Keratinocyte (primary cell): ENCODE results near the gene PCBP2. TPM values are rescaled to one million over a fixed set of nuclear protein-coding genes. Genes with fewer than 3 reads are reported as not detected.

Experiments
- DNase-seq: peaks from one replicate; pipeline ENCODE4 v3.0.0-alpha.2; 2011; ENCODE audit warnings: low read depth, missing footprints, low spot score
- FAIRE-seq: peaks from 2 replicates; lab custom pipeline; 2011; peaks lifted over from hg19 to GRCh38; lab: Jason Lieb, UNC
- H2AFZ ChIP-seq: 2 replicates; pipeline ENCODE4 v1.6.0; 2012; ENCODE audit warnings: low read length, control low read depth, inconsistent platforms; ENCODE audit not compliant: control insufficient read depth
- H3K27ac ChIP-seq: 2 replicates; pipeline ENCODE4 v1.5.1; 2011; ENCODE audit warnings: low read length; ENCODE audit not compliant: control insufficient read depth, insufficient read depth
- H3K27me3 ChIP-seq: 3 replicates; pipeline ENCODE4 v1.6.0; 2011; ENCODE audit warnings: low read length; ENCODE audit not compliant: control insufficient read depth, insufficient read depth; ENCODE audit errors: extremely low read depth
- H3K36me3 ChIP-seq, 2 experiments: 2 replicates in 1 of 2; 3 replicates in 1 of 2; pipeline ENCODE4 v1.5.1; 2011; ENCODE audit warnings: low read length in 2 of 2, mild to moderate bottlenecking in 1 of 2; ENCODE audit not compliant: control insufficient read depth in 2 of 2, insufficient read depth in 2 of 2; ENCODE audit errors: extremely low read depth in 1 of 2
- H3K4me1 ChIP-seq: 3 replicates; pipeline ENCODE4 v1.5.1; 2011; ENCODE audit warnings: low read length; ENCODE audit not compliant: control insufficient read depth, insufficient read depth; ENCODE audit errors: extremely low read depth
- H3K4me2 ChIP-seq: 3 replicates; pipeline ENCODE4 v1.6.0; 2011; ENCODE audit warnings: low read depth, low read length; ENCODE audit not compliant: control insufficient read depth, insufficient read depth; ENCODE audit errors: extremely low read depth
- H3K4me3 ChIP-seq, 3 experiments: fragments of 200-600 bp in 1 of 3; sonication (generic) in 1 of 3; 2 replicates in 2 of 3; 3 replicates in 1 of 3; pipeline ENCODE4 v1.5.1; 2011 to 2016; ENCODE audit warnings: low read length in 3 of 3, mild to moderate bottlenecking in 3 of 3, control low read depth in 2 of 3, inconsistent platforms in 1 of 3, low read depth in 1 of 3, mixed read lengths in 1 of 3, mixed run types in 1 of 3, moderate library complexity in 1 of 3; ENCODE audit not compliant: control insufficient read depth in 2 of 3, insufficient read depth in 2 of 3; ENCODE audit errors: extremely low read depth in 1 of 3
- H3K79me2 ChIP-seq: 2 replicates; pipeline ENCODE4 v1.6.0; 2012; ENCODE audit warnings: low read length; ENCODE audit not compliant: control insufficient read depth, insufficient read depth
- H3K9ac ChIP-seq: 3 replicates; pipeline ENCODE4 v1.6.0; 2011; ENCODE audit warnings: low read length; ENCODE audit not compliant: control insufficient read depth, insufficient read depth; ENCODE audit errors: extremely low read depth
- H3K9me1 ChIP-seq: 3 replicates; pipeline ENCODE4 v1.6.0; 2011; ENCODE audit warnings: low read length; ENCODE audit not compliant: control insufficient read depth, insufficient read depth; ENCODE audit errors: extremely low read depth
- H3K9me3 ChIP-seq: 2 replicates; pipeline ENCODE4 v1.5.1; 2012; ENCODE audit warnings: low read depth, low read length; ENCODE audit not compliant: control insufficient read depth
- H4K20me1 ChIP-seq: 3 replicates; pipeline ENCODE4 v1.6.0; 2011; ENCODE audit warnings: low read length; ENCODE audit not compliant: control insufficient read depth, insufficient read depth; ENCODE audit errors: extremely low read depth
- EZH2 ChIP-seq: IDR thresholded peaks from one replicate; pipeline ENCODE4 v1.6.1; 2012; ENCODE audit warnings: inconsistent platforms, mild to moderate bottlenecking, low read length, moderate library complexity
- dilution Hi-C: fragments of 300-500 bp; cut with MboI; formaldehyde crosslinking; loops from one replicate; pipeline ENCODE4 v1.7.0; 2020; ENCODE audit warnings: low sequenced_read_pairs; ENCODE audit not compliant: extremely low pct_ligation_motif_present
- polyA plus RNA-seq, 5 experiments: library from polyadenylated mRNA; depleted of rRNA in 3 of 5; stranded (reverse) in 3 of 5; stranded (forward) in 1 of 5; unstranded in 1 of 5; fragments of >200 nt; gene quantifications; 1 replicate in 1 of 5; 2 replicates in 3 of 5; 3 replicates in 1 of 5; pipeline versions ENCODE4 v1.2.1 to v1.2.3, GENCODE V29; 2011 to 2012; ENCODE audit warnings: missing spikeins in 2 of 5, low read depth in 1 of 5, low replicate concordance in 1 of 5
- TF ChIP-seq, protein P1 (sequence below), 3 experiments: IDR thresholded peaks in 1 of 3; conservative IDR thresholded peaks in 1 of 3; optimal IDR thresholded peaks in 1 of 3; 2 replicates in 2 of 3; 3 replicates in 1 of 3; pipeline versions ENCODE3 to v1.5.1; 2011; ENCODE audit warnings: low read length in 3 of 3, mild to moderate bottlenecking in 3 of 3, moderate library complexity in 2 of 3, control low read depth in 1 of 3, inconsistent platforms in 1 of 3; ENCODE audit not compliant: insufficient read depth in 2 of 3; ENCODE audit errors: extremely low read depth in 1 of 3

PCBP2 gene
- polyA plus RNA-seq, 1 donor (not counting 4 experiments of a cell fraction or from before 2014, with no cell fraction given) = 238 TPM

DNA sequence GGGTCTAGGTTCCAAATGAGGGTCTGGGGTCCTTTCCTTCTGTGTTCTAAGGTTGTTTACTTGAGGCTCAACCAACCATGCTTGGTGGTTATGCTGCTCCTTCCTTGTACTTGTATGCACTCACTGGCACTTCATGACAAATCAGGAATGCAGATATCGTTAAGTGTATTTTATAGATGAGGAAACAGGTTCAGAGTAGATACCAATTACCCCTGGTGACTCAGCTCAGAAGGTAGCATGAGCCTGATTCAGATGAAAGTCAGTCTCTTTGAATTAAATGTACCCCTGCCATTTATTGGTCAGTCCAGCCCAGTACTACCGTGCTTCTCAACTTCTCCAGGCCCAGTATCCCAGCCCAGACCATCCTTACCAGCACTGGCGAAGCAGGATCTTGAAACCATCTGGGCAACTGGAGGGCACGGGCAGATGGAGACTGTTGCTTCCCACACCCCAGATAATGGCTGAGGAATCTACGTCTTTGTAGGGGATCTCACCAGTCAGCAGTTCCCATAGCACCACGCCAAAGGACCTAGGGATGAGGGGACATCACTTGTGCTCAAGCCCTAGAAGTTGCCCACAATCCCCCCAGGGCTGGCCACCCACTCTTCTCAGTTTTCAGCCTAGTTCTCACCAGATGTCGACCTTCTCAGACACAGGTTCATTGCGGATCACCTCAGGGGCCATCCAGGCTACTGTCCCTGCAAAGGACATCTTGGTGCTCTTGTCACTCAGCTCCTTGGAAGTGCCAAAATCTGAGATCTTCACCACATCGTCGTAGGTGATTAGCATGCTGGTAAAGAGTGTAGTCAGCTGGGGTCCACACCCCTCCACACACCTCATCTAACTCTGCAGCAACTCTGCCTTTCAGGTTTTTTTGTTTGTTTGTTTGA is 33.0 kb downstream of the PCBP2 start:
- no peak overlapping the region for H2AFZ ChIP-seq

DNA sequence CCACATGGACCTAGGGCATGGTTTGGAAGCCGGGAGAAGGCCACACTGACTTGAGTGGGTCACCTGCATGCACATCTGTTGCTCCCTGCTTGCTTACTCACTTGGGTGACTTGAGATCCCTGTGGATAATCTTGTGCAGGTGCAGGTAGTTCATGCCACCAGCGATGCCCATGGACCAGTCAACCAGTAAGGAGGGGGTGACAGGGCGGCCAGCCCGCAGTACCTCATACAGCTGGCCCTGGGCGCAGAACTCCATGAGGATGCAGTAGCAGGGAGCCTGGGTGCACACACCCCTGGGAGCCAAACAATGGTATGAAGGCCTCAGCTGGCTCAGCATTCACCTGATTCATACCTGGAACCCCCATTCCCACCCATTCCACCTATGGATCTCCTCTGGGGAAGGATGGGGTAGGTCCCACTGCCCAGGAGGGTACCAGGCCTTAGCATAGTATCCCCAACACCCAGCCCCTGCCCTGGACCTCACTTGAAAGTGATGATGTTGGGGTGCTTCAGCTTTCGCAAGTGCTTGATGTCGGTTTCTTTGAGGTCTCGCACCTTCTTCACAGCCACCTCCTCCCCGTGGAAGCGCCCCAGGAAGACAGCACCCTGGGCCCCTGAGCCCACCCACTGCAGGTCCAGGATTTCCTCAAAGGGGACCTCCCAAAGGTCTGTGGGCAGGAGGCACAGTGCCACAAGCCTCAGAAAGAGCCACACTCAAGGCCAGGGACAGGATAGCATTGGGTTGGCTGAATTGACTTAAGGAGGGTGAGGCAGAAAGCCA is 34.2 kb downstream of the PCBP2 start:
- TF ChIP-seq, protein P1, sequence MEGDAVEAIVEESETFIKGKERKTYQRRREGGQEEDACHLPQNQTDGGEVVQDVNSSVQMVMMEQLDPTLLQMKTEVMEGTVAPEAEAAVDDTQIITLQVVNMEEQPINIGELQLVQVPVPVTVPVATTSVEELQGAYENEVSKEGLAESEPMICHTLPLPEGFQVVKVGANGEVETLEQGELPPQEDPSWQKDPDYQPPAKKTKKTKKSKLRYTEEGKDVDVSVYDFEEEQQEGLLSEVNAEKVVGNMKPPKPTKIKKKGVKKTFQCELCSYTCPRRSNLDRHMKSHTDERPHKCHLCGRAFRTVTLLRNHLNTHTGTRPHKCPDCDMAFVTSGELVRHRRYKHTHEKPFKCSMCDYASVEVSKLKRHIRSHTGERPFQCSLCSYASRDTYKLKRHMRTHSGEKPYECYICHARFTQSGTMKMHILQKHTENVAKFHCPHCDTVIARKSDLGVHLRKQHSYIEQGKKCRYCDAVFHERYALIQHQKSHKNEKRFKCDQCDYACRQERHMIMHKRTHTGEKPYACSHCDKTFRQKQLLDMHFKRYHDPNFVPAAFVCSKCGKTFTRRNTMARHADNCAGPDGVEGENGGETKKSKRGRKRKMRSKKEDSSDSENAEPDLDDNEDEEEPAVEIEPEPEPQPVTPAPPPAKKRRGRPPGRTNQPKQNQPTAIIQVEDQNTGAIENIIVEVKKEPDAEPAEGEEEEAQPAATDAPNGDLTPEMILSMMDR (optimal IDR thresholded peaks at IDR 0.05 in 1 of 3, IDR thresholded peaks at IDR 0.05 in 1 of 3, conservative IDR thresholded peaks at IDR 0.05 in 1 of 3; ENCODE audit: extremely low read depth in 1 of 3, insufficient read depth in 2 of 3, low read length in 3 of 3) = no peak
- no peak for TF ChIP-seq EZH2
- Histone ChIP-seq H3K27me3 (no peaks in the 10 kb centered on the region), H3K27ac (no peak overlapping the region), H3K36me3 (peaks cover 12 to 25% of the 10 kb centered on the region in 2 experiments), H3K4me2 (no peak overlapping the region), H3K9ac (no peak overlapping the region), H3K79me2 (no peaks in the 10 kb centered on the region), H4K20me1 (peaks cover 7% of the 10 kb centered on the region), H3K9me1 (no peaks in the 10 kb centered on the region), H3K4me3 (no peak overlapping the region), H3K4me1 (peaks cover 17% of the 10 kb centered on the region), H3K9me3 (no peaks in the 10 kb centered on the region), H2AFZ (no peak overlapping the region)
- FAIRE-seq = no peak
- dilution Hi-C loops = no loop called here
- no peak for DNase-seq

More for the DNA sequence above, 33.0 kb downstream of the PCBP2 start:
- Histone ChIP-seq H3K4me3 (no peak overlapping the region), H3K27ac (no peak overlapping the region), H3K9me1 (peaks cover 3% of the 10 kb centered on the region), H3K27me3 (no peaks in the 10 kb centered on the region), H3K9ac (no peak overlapping the region), H3K4me1 (peaks cover 23% of the 10 kb centered on the region), H3K79me2 (no peaks in the 10 kb centered on the region), H4K20me1 (peaks cover 11% of the 10 kb centered on the region), H3K9me3 (no peaks in the 10 kb centered on the region), H3K4me2 (no peak overlapping the region), H3K36me3 (peaks cover 13 to 32% of the 10 kb centered on the region in 2 experiments)
- dilution Hi-C loops = no loop called here
- no peak for FAIRE-seq
- no peak for DNase-seq
- TF ChIP-seq EZH2 = no peak
- TF ChIP-seq, protein P1 (optimal IDR thresholded peaks at IDR 0.05 in 1 of 3, IDR thresholded peaks at IDR 0.05 in 1 of 3, conservative IDR thresholded peaks at IDR 0.05 in 1 of 3; ENCODE audit: extremely low read depth in 1 of 3, insufficient read depth in 2 of 3, low read length in 3 of 3) = no peak
